HG02884 (cell line): Measurements from ENCODE around the gene IBA57.
"Not testable (repeated sequence)": the region's sequence is repeated elsewhere in the genome, so short reads cannot be mapped to it uniquely, and the experiment has no call there.

Experiments
- ATAC-seq: cut with Tn5 transposase; IDR thresholded peaks from one replicate; pipeline ENCODE4 v1.9.1; 2021; ENCODE audit warnings: mild to moderate bottlenecking, moderate library complexity; ENCODE audit not compliant: unreplicated experiment

Gene IBA57

GRCh38 chr1:228224198-228225164, 58.9 kb downstream of the IBA57 start:
- no peak for ATAC-seq

GRCh38 chr1:228225165-228225710, 59.6 kb downstream of the IBA57 start:
- no peak for ATAC-seq

- no peak for ATAC-seq
Measured at GRCh38 chr1:228225740-228226139, 60.1 kb downstream of the IBA57 start.

- ATAC-seq, result no peak
Measured at GRCh38 chr1:228226141-228226874, 60.7 kb downstream of the IBA57 start.

DNA sequence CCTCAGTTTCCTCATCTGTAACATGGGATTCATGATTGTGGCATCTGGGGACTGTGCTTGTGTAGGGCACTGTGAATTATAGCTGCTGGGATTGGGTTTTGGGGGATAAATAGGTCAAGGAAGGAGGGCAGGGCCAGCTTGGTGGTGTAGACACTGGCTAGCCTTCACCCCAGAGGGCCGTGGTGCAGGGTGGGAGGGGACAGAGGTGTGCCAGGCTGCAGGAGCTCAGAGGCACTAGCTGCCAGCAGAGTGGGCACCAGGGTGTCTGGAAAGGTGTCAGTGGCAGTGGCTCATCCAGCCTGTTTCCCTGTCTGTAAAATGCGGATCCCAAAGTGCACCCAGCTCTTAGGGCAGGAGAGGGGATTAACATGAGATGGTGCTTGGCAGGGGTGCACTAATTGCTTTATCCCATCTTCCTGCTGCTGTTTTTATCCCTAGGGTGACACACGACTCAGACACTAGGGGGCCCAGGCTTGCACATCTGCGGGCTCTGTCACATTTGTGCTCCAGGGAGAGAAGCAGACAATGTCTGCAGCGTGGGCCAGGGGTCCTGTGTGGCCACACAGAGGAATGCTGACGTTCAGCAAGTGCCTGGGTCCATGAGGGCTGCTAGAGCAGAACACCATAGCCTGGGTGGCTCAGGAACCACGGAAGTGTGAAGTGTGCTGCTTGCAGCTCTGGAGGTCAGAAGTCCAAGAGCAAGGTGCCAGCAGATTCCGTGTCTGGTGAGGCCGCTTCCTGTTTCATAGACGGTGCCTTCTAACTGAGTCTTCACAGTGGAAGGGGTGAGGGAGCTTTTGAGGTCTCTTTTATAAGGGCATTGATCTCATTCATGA, 61.6 kb downstream of the IBA57 start:
- no peak for ATAC-seq

DNA sequence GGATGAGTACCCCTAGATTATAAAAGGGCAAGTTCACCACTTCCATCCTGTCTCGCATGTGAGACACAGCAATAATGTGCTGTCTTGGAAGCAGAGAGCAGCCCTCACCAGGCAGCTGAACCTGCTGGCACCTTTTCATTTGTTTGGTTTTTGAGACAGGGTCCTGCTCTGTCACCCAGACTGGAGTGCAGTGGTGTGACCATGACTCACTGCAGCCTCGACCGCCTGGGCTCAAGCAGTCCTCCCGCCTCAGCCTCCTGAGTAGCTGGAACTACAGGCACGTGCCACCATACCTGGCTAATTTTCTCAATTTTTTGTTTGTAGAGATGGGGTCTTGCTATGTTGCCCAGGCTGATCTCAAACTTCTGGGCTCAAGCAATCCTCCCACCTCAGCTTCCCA, 62.5 kb downstream of the IBA57 start:
- not testable (repeated sequence) for ATAC-seq

- ATAC-seq, result no peak
Measured at GRCh38 chr1:228228601-228229074, 63.0 kb downstream of the IBA57 start.

- no peak for ATAC-seq
Measured at GRCh38 chr1:228231189-228231588, 65.6 kb downstream of the IBA57 start.
